Measurements from ENCODE around the gene DEFB119.

The DEFB119 gene

GRCh38 chr20:31406115-31406514 is 15.7 kb upstream of the DEFB119 start, which contains the start of gene DEFB121:
TSS of gene DEFB121 (minus strand) at chr20:31406215. CDS start at chr20:31406152, 63 bp downstream.
- no peak within 1 kb of the TSS for H3K9ac ChIP-seq (ENCODE audit: low read length)
- TF ChIP-seq CTCF (IDR thresholded peaks at IDR 0.05; ENCODE audit: low read depth, low read length) (no peak), EZH2phosphoT487 (IDR thresholded peaks at IDR 0.05; ENCODE audit: low read depth) (no peak)

GRCh38 chr20:31403886-31404285 is 13.5 kb upstream of the DEFB119 start:
- H3K27me3 ChIP-seq (ENCODE audit: low read depth, low read length): peaks cover 4% of the 10 kb centered on the region; the same call in 1 of the 2 replicates
- no peaks in the 10 kb centered on the region for H4K20me1 ChIP-seq (ENCODE audit: insufficient read depth, low read length)
- no peaks in the 10 kb centered on the region for H3K79me2 ChIP-seq (ENCODE audit: low read length)
- H3K36me3 ChIP-seq (replicated peaks; ENCODE audit: low read depth, low read length): no peaks in the 10 kb centered on the region
- TF ChIP-seq EZH2phosphoT487 (IDR thresholded peaks at IDR 0.05; ENCODE audit: low read depth): no peak
- no peak for TF ChIP-seq CTCF (IDR thresholded peaks at IDR 0.05; ENCODE audit: low read depth, low read length)
- no peak overlapping the region for H2AFZ ChIP-seq (ENCODE audit: low read depth, low read length)
- H3K9me3 ChIP-seq (ENCODE audit: insufficient read depth, low read length): no peaks in the 10 kb centered on the region
- no peak overlapping the region for H3K27ac ChIP-seq (ENCODE audit: low read length)
- H3K9ac ChIP-seq (ENCODE audit: low read length): no peak overlapping the region
- H3K4me1 ChIP-seq (ENCODE audit: low read length): no peaks in the 10 kb centered on the region
- no peak overlapping the region for H3K4me3 ChIP-seq (ENCODE audit: low read length)
- no peak overlapping the region for H3K4me2 ChIP-seq (ENCODE audit: low read length)

More at GRCh38 chr20:31406115-31406514, 15.7 kb upstream of the DEFB119 start, which contains the start of gene DEFB121:
- H3K27ac ChIP-seq (ENCODE audit: low read length): no peak within 1 kb of the TSS
- no peaks in the 10 kb centered on the region for H3K79me2 ChIP-seq (ENCODE audit: low read length)
- H3K27me3 ChIP-seq (ENCODE audit: low read depth, low read length): peaks cover 4% of the 10 kb centered on the region; the same call in 1 of the 2 replicates
- H4K20me1 ChIP-seq (ENCODE audit: insufficient read depth, low read length): no peaks in the 10 kb centered on the region
- H3K4me3 ChIP-seq (ENCODE audit: low read length): no peak within 1 kb of the TSS
- H3K4me2 ChIP-seq (ENCODE audit: low read length): no peak within 1 kb of the TSS
- no peaks in the 10 kb centered on the region for H3K4me1 ChIP-seq (ENCODE audit: low read length)
- H3K9me3 ChIP-seq (ENCODE audit: insufficient read depth, low read length): no peaks in the 10 kb centered on the region
- no peak within 1 kb of the TSS for H2AFZ ChIP-seq (ENCODE audit: low read depth, low read length)
- no peaks in the 10 kb centered on the region for H3K36me3 ChIP-seq (replicated peaks; ENCODE audit: low read depth, low read length)

GRCh38 chr20:31394900-31395299 is 4.5 kb upstream of the DEFB119 start:
- Histone ChIP-seq H3K79me2 (ENCODE audit: low read length) (no peaks in the 10 kb centered on the region), H3K27me3 (ENCODE audit: low read depth, low read length) (peaks cover 10% of the 10 kb centered on the region; the same call in 1 of the 2 replicates), H4K20me1 (ENCODE audit: insufficient read depth, low read length) (no peaks in the 10 kb centered on the region), H3K9me3 (ENCODE audit: insufficient read depth, low read length) (no peaks in the 10 kb centered on the region), H3K4me3 (ENCODE audit: low read length) (no peak overlapping the region), H3K4me1 (ENCODE audit: low read length) (no peaks in the 10 kb centered on the region), H3K4me2 (ENCODE audit: low read length) (no peak overlapping the region), H3K9ac (ENCODE audit: low read length) (no peak overlapping the region), H3K27ac (ENCODE audit: low read length) (no peak overlapping the region), H3K36me3 (replicated peaks; ENCODE audit: low read depth, low read length) (no peaks in the 10 kb centered on the region), H2AFZ (ENCODE audit: low read depth, low read length) (no peak overlapping the region)
- TF ChIP-seq CTCF (IDR thresholded peaks at IDR 0.05; ENCODE audit: low read depth, low read length): no peak
- no peak for TF ChIP-seq EZH2phosphoT487 (IDR thresholded peaks at IDR 0.05; ENCODE audit: low read depth)

GRCh38 chr20:31392836-31393235 is 2.4 kb upstream of the DEFB119 start:
- H2AFZ ChIP-seq (ENCODE audit: low read depth, low read length): no peak overlapping the region
- no peaks in the 10 kb centered on the region for H4K20me1 ChIP-seq (ENCODE audit: insufficient read depth, low read length)
- H3K4me2 ChIP-seq (ENCODE audit: low read length): no peak overlapping the region
- H3K79me2 ChIP-seq (ENCODE audit: low read length): no peaks in the 10 kb centered on the region
- TF ChIP-seq EZH2phosphoT487 (IDR thresholded peaks at IDR 0.05; ENCODE audit: low read depth) (no peak), CTCF (IDR thresholded peaks at IDR 0.05; ENCODE audit: low read depth, low read length) (no peak)
- no peaks in the 10 kb centered on the region for H3K9me3 ChIP-seq (ENCODE audit: insufficient read depth, low read length)
- no peak overlapping the region for H3K27ac ChIP-seq (ENCODE audit: low read length)
- no peak overlapping the region for H3K9ac ChIP-seq (ENCODE audit: low read length)
- no peaks in the 10 kb centered on the region for H3K36me3 ChIP-seq (replicated peaks; ENCODE audit: low read depth, low read length)
- H3K27me3 ChIP-seq (ENCODE audit: low read depth, low read length): peaks cover 10% of the 10 kb centered on the region; the same call in 1 of the 2 replicates
- no peaks in the 10 kb centered on the region for H3K4me1 ChIP-seq (ENCODE audit: low read length)
- H3K4me3 ChIP-seq (ENCODE audit: low read length): no peak overlapping the region

Data from OCI-LY3 (cell line).